ENCODE measurements around the gene OPN3.

The OPN3 gene

GRCh38 chr1:241591317-241591716 is 48.9 kb downstream of the OPN3 start:
- ChIA-PET CTCF (interaction anchor here (1.0 to 5.4 kb wide), 7 partner anchors 9 to 46 kb away, joined by 3 to 37 read pairs (median 6); no protein-coding TSS in a partner anchor), POLR2A (no interaction called here)
- TF ChIP-seq CTCF (IDR thresholded peaks at IDR 0.05; ENCODE audit: control extremely low read depth, extremely low read depth, low read depth, missing control alignments) = no peak
- DNase-seq (ENCODE audit: extremely low spot score) = no peak

GRCh38 chr1:241590719-241591118 is 49.5 kb downstream of the OPN3 start:
- TF ChIP-seq CTCF (IDR thresholded peaks at IDR 0.05; ENCODE audit: control extremely low read depth, extremely low read depth, low read depth, missing control alignments) = no peak
- POLR2A ChIA-PET = no interaction called here
- CTCF ChIA-PET = interaction anchor here (1.0 to 5.4 kb wide), 6 partner anchors 11 to 46 kb away, joined by 3 to 37 read pairs (median 7); no protein-coding TSS in a partner anchor
- DNase-seq (ENCODE audit: extremely low spot score) = no peak

- CTCF ChIA-PET = interaction anchor here (1.2 to 5.4 kb wide), 4 partner anchors 10 to 40 kb away, joined by 3 to 37 read pairs (median 8); no protein-coding TSS in a partner anchor
- no peak for TF ChIP-seq CTCF (IDR thresholded peaks at IDR 0.05; ENCODE audit: control extremely low read depth, extremely low read depth, low read depth, missing control alignments)
- no peak for DNase-seq (ENCODE audit: extremely low spot score)
- POLR2A ChIA-PET = no interaction called here
Observed at GRCh38 chr1:241589521-241589920, 50.6 kb downstream of the OPN3 start.

GRCh38 chr1:241586905-241587512 is 53.2 kb downstream of the OPN3 start:
- DNase-seq (ENCODE audit: extremely low spot score) = no peak
- ChIA-PET CTCF (no interaction called here), POLR2A (no interaction called here)
- TF ChIP-seq CTCF (IDR thresholded peaks at IDR 0.05; ENCODE audit: control extremely low read depth, extremely low read depth, low read depth, missing control alignments) = no peak

GRCh38 chr1:241582921-241583321 is 57.2 kb downstream of the OPN3 start:
- DNase-seq (ENCODE audit: extremely low spot score) = no peak
- ChIA-PET CTCF (interaction anchor here (1.0 to 1.9 kb wide), 3 partner anchors 9 to 15 kb away, joined by 4 to 6 read pairs (median 4); no protein-coding TSS in a partner anchor), POLR2A (no interaction called here)
- TF ChIP-seq CTCF (IDR thresholded peaks at IDR 0.05; ENCODE audit: control extremely low read depth, extremely low read depth, low read depth, missing control alignments) = no peak

GRCh38 chr1:241579434-241579833 is 60.7 kb downstream of the OPN3 start:
- no peak for DNase-seq (ENCODE audit: extremely low spot score)
- TF ChIP-seq CTCF (IDR thresholded peaks at IDR 0.05; ENCODE audit: control extremely low read depth, extremely low read depth, low read depth, missing control alignments) = no peak
- ChIA-PET POLR2A (no interaction called here), CTCF (interaction anchor here (1.3 to 2.5 kb wide), 6 partner anchors 11 to 48 kb away, joined by 3 to 10 read pairs (median 4); no protein-coding TSS in a partner anchor)
